ENCODE results near the gene CFP. TPM values are rescaled to one million over a fixed set of nuclear protein-coding genes. Genes with fewer than 3 reads are reported as not detected.

The CFP gene
- polyA plus RNA-seq, 1 donor from 2014 or later, result 4.8 TPM

DNA sequence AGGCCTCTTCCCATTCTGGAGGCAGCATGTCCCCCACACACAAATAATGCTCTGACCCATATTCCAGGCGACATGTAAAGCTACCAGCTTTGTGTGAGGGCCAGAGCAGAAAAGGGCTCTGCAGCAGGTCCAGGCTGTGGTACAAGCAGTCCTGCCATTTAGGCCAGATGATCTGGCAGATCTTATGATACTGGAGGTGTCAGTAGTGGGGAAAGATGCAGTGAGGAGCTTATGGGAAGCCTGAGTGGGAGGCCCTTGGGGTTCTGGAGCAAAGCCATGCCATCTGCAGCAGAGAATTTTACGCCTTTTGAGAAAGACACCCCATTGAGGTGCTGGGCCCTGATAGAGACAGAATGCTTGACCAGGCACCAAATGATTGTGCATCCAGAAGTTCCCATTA lies 17.8 kb downstream of the CFP start:
- no peak overlapping the region for H2AFZ ChIP-seq (ENCODE audit: low read depth, low read length)
- H3K79me2 ChIP-seq (replicated peaks; ENCODE audit: insufficient read depth, low read length), result no peaks in the 10 kb centered on the region
- H3F3A ChIP-seq (ENCODE audit: insufficient read depth, low read length, poor library complexity, severe bottlenecking), result no peaks in the 10 kb centered on the region
- no peaks in the 10 kb centered on the region for H3K27me3 ChIP-seq (ENCODE audit: insufficient read depth, low read depth, low read length)
- H4K20me1 ChIP-seq (ENCODE audit: insufficient read depth), result no peaks in the 10 kb centered on the region
- no peak overlapping the region for H3K4me2 ChIP-seq (ENCODE audit: low read length)
- no peak overlapping the region for H3K4me3 ChIP-seq (ENCODE audit: low read length)
- no peaks in the 10 kb centered on the region for H3K36me3 ChIP-seq (ENCODE audit: insufficient read depth, low read length)
- H3K9me3 ChIP-seq (ENCODE audit: low read length), result no peaks in the 10 kb centered on the region
- H3K9me2 ChIP-seq (ENCODE audit: insufficient read depth, low read length), result no peaks in the 10 kb centered on the region
- H3K27ac ChIP-seq (ENCODE audit: low read length), result no peak overlapping the region
- H3K9ac ChIP-seq (ENCODE audit: low read length), result no peak overlapping the region
- TF ChIP-seq POLR2AphosphoS5 (IDR thresholded peaks at IDR 0.05) (no peak), EZH2 (IDR thresholded peaks at IDR 0.05; ENCODE audit: borderline replicate concordance, insufficient read depth, low read length, poor library complexity, severe bottlenecking) (no peak), RAD21 (conservative IDR thresholded peaks at IDR 0.05) (no peak)
- TF ChIP-seq, protein P1, sequence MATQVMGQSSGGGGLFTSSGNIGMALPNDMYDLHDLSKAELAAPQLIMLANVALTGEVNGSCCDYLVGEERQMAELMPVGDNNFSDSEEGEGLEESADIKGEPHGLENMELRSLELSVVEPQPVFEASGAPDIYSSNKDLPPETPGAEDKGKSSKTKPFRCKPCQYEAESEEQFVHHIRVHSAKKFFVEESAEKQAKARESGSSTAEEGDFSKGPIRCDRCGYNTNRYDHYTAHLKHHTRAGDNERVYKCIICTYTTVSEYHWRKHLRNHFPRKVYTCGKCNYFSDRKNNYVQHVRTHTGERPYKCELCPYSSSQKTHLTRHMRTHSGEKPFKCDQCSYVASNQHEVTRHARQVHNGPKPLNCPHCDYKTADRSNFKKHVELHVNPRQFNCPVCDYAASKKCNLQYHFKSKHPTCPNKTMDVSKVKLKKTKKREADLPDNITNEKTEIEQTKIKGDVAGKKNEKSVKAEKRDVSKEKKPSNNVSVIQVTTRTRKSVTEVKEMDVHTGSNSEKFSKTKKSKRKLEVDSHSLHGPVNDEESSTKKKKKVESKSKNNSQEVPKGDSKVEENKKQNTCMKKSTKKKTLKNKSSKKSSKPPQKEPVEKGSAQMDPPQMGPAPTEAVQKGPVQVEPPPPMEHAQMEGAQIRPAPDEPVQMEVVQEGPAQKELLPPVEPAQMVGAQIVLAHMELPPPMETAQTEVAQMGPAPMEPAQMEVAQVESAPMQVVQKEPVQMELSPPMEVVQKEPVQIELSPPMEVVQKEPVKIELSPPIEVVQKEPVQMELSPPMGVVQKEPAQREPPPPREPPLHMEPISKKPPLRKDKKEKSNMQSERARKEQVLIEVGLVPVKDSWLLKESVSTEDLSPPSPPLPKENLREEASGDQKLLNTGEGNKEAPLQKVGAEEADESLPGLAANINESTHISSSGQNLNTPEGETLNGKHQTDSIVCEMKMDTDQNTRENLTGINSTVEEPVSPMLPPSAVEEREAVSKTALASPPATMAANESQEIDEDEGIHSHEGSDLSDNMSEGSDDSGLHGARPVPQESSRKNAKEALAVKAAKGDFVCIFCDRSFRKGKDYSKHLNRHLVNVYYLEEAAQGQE (IDR thresholded peaks at IDR 0.05; ENCODE audit: borderline replicate concordance), result no peak

DNA sequence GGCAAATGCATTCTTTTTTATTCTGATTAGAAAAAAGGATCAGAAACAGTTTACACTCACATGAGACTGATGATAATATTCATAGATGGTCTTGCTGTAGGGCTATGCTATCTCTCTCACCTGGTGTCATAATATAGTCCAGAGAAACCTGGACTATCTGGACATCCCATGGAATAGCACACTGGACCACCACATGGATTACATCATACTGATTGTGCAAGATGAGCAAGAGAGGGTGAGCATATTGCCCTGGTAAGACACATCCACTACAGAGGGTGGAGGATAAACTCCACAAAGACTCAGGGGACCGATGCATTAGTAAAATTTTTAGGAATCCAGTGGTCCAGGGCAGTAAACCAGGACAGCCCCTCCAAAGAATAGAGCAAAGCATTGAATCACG lies 18.2 kb downstream of the CFP start:
- TF ChIP-seq SMC3 (conservative IDR thresholded peaks at IDR 0.05; ENCODE audit: poor library complexity) (no peak), POLR2AphosphoS5 (IDR thresholded peaks at IDR 0.05) (no peak), TAF1 (IDR thresholded peaks at IDR 0.05; ENCODE audit: low read depth) (no peak), EZH2 (IDR thresholded peaks at IDR 0.05; ENCODE audit: borderline replicate concordance, insufficient read depth, low read length, poor library complexity, severe bottlenecking) (no peak), MXI1 (conservative IDR thresholded peaks at IDR 0.05; ENCODE audit: poor library complexity, severe bottlenecking) (no peak), EP300 (conservative IDR thresholded peaks at IDR 0.05; ENCODE audit: poor library complexity, severe bottlenecking) (no peak), RAD21 (conservative IDR thresholded peaks at IDR 0.05) (no peak)
- TF ChIP-seq, protein P2, sequence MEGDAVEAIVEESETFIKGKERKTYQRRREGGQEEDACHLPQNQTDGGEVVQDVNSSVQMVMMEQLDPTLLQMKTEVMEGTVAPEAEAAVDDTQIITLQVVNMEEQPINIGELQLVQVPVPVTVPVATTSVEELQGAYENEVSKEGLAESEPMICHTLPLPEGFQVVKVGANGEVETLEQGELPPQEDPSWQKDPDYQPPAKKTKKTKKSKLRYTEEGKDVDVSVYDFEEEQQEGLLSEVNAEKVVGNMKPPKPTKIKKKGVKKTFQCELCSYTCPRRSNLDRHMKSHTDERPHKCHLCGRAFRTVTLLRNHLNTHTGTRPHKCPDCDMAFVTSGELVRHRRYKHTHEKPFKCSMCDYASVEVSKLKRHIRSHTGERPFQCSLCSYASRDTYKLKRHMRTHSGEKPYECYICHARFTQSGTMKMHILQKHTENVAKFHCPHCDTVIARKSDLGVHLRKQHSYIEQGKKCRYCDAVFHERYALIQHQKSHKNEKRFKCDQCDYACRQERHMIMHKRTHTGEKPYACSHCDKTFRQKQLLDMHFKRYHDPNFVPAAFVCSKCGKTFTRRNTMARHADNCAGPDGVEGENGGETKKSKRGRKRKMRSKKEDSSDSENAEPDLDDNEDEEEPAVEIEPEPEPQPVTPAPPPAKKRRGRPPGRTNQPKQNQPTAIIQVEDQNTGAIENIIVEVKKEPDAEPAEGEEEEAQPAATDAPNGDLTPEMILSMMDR (IDR thresholded peaks at IDR 0.05; ENCODE audit: poor library complexity, severe bottlenecking), result no peak
- TF ChIP-seq, protein P1 (IDR thresholded peaks at IDR 0.05; ENCODE audit: borderline replicate concordance), result no peak
- Histone ChIP-seq H3K9ac (ENCODE audit: low read length) (no peak overlapping the region), H2AFZ (ENCODE audit: low read depth, low read length) (no peak overlapping the region), H3K9me3 (ENCODE audit: low read length) (no peaks in the 10 kb centered on the region), H3K79me2 (replicated peaks; ENCODE audit: insufficient read depth, low read length) (no peaks in the 10 kb centered on the region), H4K20me1 (ENCODE audit: insufficient read depth) (no peaks in the 10 kb centered on the region), H3K4me3 (ENCODE audit: low read length) (no peak overlapping the region), H3F3A (ENCODE audit: insufficient read depth, low read length, poor library complexity, severe bottlenecking) (no peaks in the 10 kb centered on the region), H3K4me2 (ENCODE audit: low read length) (no peak overlapping the region), H3K27me3 (ENCODE audit: insufficient read depth, low read depth, low read length) (no peaks in the 10 kb centered on the region), H3K27ac (ENCODE audit: low read length) (no peak overlapping the region), H3K9me2 (ENCODE audit: insufficient read depth, low read length) (no peaks in the 10 kb centered on the region), H3K36me3 (ENCODE audit: insufficient read depth, low read length) (no peaks in the 10 kb centered on the region)
